ENCODE data around the gene HOXB2. TPM values are rescaled to one million over a fixed set of nuclear protein-coding genes. Genes with fewer than 3 reads are reported as not detected.

The HOXB2 gene
- 3.0 and 4.8 TPM in 2 replicates for total RNA-seq (2022)
- percentile 45 among the genes with signal in this experiment for Bru-seq, nascent RNA
- BruChase-seq, experiment 1, labeled RNA remaining after a 6-hour chase, result percentile 53 among the genes with signal in this experiment
- percentile 57 among the genes with signal in this experiment for BruChase-seq, experiment 2, labeled RNA remaining after a 2-hour chase
- long read RNA-seq, transcript HOXB2-201 (2 exons, 1,562 nt), result major isoform, 5 of 7 reads
- long read RNA-seq, partial matches to known transcripts, result 0 of 7 reads
- long read RNA-seq, other reads (novel, unspliced or antisense), result 2 of 7 reads

DNA sequence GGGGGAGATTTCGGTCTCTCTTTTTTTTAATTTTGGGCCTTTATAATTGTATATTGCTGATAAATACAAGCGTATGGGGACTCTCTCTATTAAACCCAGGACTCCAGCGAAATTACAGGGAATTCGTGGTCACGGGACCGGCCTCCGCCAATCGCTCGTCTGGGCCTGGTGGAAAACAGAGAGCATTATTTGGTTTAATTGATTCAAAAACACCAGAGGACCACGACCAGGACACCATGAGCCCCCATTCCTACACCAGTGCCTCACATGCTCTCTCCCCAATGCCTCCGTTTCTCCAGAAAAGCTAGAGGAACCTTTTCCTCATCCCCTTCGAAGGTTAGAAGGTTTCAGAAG is at the start of gene HOXB2:
HOXB2 (minus strand) TSS at position 88 of the 354 bp plus-strand sequence. CDS start 198 bp downstream, outside the sequence.
- intact Hi-C loops (cut with micrococcal nuclease), result no loop called here
- Mint-ChIP-seq H3K27ac (ENCODE audit: low read depth, unreplicated experiment) (peak within 1 kb of the TSS; percentile 76), H3K4me3 (ENCODE audit: unreplicated experiment) (peak within 1 kb of the TSS; percentile 75), H3K27me3 (ENCODE audit: insufficient read depth, unreplicated experiment) (no peaks in the 10 kb centered on the region), H3K4me1 (ENCODE audit: insufficient read depth, unreplicated experiment) (no peaks in the 10 kb centered on the region), H3K9me3 (ENCODE audit: unreplicated experiment) (no peaks in the 10 kb centered on the region), H3K36me3 (ENCODE audit: insufficient read depth, unreplicated experiment) (no peaks in the 10 kb centered on the region)
- CTCF ChIA-PET, result no interaction called here
- DNase-seq (ENCODE audit: unreplicated experiment), result no peak
- POLR2A ChIA-PET, result no interaction called here
- BruUV-seq (replicated peaks), result no TSS peak
- TF ChIP-seq, protein P1, sequence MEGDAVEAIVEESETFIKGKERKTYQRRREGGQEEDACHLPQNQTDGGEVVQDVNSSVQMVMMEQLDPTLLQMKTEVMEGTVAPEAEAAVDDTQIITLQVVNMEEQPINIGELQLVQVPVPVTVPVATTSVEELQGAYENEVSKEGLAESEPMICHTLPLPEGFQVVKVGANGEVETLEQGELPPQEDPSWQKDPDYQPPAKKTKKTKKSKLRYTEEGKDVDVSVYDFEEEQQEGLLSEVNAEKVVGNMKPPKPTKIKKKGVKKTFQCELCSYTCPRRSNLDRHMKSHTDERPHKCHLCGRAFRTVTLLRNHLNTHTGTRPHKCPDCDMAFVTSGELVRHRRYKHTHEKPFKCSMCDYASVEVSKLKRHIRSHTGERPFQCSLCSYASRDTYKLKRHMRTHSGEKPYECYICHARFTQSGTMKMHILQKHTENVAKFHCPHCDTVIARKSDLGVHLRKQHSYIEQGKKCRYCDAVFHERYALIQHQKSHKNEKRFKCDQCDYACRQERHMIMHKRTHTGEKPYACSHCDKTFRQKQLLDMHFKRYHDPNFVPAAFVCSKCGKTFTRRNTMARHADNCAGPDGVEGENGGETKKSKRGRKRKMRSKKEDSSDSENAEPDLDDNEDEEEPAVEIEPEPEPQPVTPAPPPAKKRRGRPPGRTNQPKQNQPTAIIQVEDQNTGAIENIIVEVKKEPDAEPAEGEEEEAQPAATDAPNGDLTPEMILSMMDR (IDR thresholded peaks at IDR 0.05; ENCODE audit: unreplicated experiment), result no peak

DNA sequence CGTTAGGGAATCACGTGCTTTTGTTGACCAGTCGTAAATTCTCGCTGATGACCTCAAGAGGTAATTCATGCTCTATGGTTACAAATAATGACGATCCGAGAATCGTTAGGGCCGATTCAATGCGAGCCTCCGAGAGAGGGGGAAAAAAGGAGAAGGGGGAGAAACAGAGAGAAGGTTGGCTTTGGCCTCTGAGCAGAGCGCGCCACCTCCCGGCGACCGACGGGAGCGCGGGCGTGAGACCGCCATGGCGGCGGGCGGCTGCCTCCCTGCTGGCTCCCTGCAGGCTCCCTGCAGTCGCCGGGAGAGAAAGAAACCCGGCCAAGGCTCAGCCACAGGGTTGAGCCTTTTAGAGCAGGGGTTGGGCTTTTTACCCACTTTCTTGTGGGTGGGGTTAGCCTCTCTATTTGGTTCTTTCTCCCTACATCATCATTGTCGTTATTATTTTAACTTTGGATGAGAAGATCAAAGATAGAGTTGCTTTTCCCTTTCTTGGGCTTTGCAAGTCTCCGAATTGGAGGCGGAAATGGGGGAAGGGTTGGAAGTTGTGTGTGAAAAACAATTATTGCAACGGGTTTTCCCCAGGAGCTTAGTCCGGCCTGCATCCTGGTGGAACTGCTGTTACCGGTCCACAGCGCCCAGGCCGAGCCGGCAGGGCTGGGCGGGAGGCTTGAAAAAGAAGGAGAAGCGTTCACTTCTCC is 49.1 kb upstream of the HOXB2 start:
- TF ChIP-seq, protein P1 (IDR thresholded peaks at IDR 0.05; ENCODE audit: unreplicated experiment), result peak; percentile 97
- ChIA-PET CTCF (interaction anchor here (0.6 to 2.1 kb wide), 14 partner anchors 24 to 748 kb away, joined by 3 to 23 read pairs (median 4); no protein-coding TSS in a partner anchor), POLR2A (interaction anchor here (1.0 kb wide), 1 partner anchor 286 kb away, joined by 3 read pairs; no protein-coding TSS in a partner anchor)
- BruUV-seq (replicated peaks), result no TSS peak
- peaks cover 26% of the 10 kb centered on the region for H3K27me3 Mint-ChIP-seq (ENCODE audit: insufficient read depth, unreplicated experiment)
- no peak overlapping the region for H3K27ac Mint-ChIP-seq (ENCODE audit: low read depth, unreplicated experiment)
- DNase-seq (ENCODE audit: unreplicated experiment), result peak; percentile 72
- intact Hi-C loops (cut with micrococcal nuclease), result loop anchor here (2.0 kb wide), 1 partner anchor 257 kb away; no protein-coding TSS in a partner anchor
- no peaks in the 10 kb centered on the region for H3K9me3 Mint-ChIP-seq (ENCODE audit: unreplicated experiment)
- H3K4me3 Mint-ChIP-seq (ENCODE audit: unreplicated experiment), result peak overlapping the region; percentile 65
- H3K36me3 Mint-ChIP-seq (ENCODE audit: insufficient read depth, unreplicated experiment), result no peaks in the 10 kb centered on the region
- H3K4me1 Mint-ChIP-seq (ENCODE audit: insufficient read depth, unreplicated experiment), result no peaks in the 10 kb centered on the region

DNA sequence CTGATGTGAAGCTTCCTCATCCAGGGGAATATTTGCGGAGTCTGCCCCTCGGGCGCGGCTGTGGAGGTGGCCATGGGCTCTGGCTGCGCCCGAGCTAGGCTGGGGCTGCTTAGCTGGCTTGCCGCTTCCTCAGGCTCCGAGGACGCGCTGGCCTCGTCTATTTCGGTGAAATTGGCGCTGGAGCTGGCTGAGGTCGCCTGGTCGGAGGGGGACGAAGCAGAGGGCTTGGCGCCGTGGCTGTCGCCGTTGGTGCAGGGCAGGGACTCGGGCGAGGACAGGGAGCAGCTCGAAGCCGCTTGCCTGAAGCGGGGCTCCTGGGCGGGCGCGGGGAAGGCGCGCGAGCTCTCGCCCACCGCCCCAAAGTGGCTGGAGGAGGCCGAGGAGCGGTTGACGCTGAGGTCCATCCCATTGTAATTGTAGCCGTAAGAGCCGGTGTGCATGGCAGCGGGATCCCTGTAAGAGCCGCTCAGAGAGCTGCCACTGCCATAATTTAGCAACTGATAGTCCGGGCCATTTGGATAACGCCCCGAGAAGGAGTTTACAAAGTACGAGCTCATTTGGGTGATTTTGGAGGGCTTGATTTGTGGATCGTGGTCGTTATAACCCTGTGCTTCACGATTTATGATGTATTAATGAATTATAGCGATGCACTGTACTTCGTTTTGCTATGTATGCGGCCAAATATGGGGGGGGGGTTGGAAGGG is 48.4 kb upstream of the HOXB2 start, which contains the start of gene HOXB5:
HOXB5 (minus strand) TSS at position 654 of the 704 bp plus-strand sequence; CDS start at position 557, 97 bp downstream.
- POLR2A ChIA-PET, result interaction anchor here (0.6 kb wide), 1 partner anchor 442 kb away, joined by 3 read pairs; no protein-coding TSS in a partner anchor
- H3K36me3 Mint-ChIP-seq (ENCODE audit: insufficient read depth, unreplicated experiment), result no peaks in the 10 kb centered on the region
- no TSS peak for BruUV-seq (replicated peaks)
- TF ChIP-seq, protein P1 (IDR thresholded peaks at IDR 0.05; ENCODE audit: unreplicated experiment), result no peak
- no peak within 1 kb of the TSS for H3K27ac Mint-ChIP-seq (ENCODE audit: low read depth, unreplicated experiment)
- intact Hi-C loops (cut with micrococcal nuclease), result no loop called here
- no peak for DNase-seq (ENCODE audit: unreplicated experiment)
- CTCF ChIA-PET, result interaction anchor here (0.6 to 2.1 kb wide), 19 partner anchors 16 to 757 kb away, joined by 3 to 23 read pairs (median 5); no protein-coding TSS in a partner anchor
- H3K9me3 Mint-ChIP-seq (ENCODE audit: unreplicated experiment), result no peaks in the 10 kb centered on the region
- H3K27me3 Mint-ChIP-seq (ENCODE audit: insufficient read depth, unreplicated experiment), result peaks cover 26% of the 10 kb centered on the region
- peak within 1 kb of the TSS; percentile 65 for H3K4me3 Mint-ChIP-seq (ENCODE audit: unreplicated experiment)
- no peaks in the 10 kb centered on the region for H3K4me1 Mint-ChIP-seq (ENCODE audit: insufficient read depth, unreplicated experiment)

Measured in MCF 10A (cell line).